HepG2 (cell line): ENCODE measurements around the gene KIF3A. TPM values are rescaled to one million over a fixed set of nuclear protein-coding genes. Genes with fewer than 3 reads are reported as not detected.

Source experiments
- ATAC-seq: fragments of 200-7000 bp; cut with Tn5 transposase; 3 replicates; pipeline ENCODE4 v1.9.1; 2020; ENCODE audit warnings: mild to moderate bottlenecking, moderate library complexity
- BruUV-seq: library from RNA; stranded (reverse); fragments of 400-500 nt; replicated peaks from 2 replicates; lab custom pipeline; 2021; lab: Mats Ljungman, UMichigan
- CTCF ChIA-PET: fragments of 300-600 bp; formaldehyde crosslinking; extraction: SDS; loops from one replicate; lab custom pipeline; 2021; ENCODE audit warnings: low total read pairs, inconsistent platforms, low intra/inter-chr PET ratio; lab: Yijun Ruan, JAX
- POLR2A ChIA-PET: fragments of 350-600 bp; sonication (Branson Sonifier 250); formaldehyde crosslinking; loops from one replicate; lab custom pipeline; 2020; ENCODE audit warnings: antibody characterized with exemption, inconsistent platforms; lab: Yijun Ruan, JAX
- DNase-seq: peaks from one replicate; pipeline ENCODE4 v3.0.0-alpha.2; 2015; ENCODE audit warnings: low spot score
- FAIRE-seq: peaks from 3 replicates; lab custom pipeline; 2011; peaks lifted over from hg19 to GRCh38; lab: Jason Lieb, UNC
- H2AFZ ChIP-seq: one replicate; pipeline ENCODE4 v1.6.1; 2011; ENCODE audit warnings: low read length, inconsistent platforms
- H3K27ac ChIP-seq: fragments of 300-600 bp; 3 replicates; pipeline ENCODE4 v1.8.0; 2011; ENCODE audit warnings: mixed run types, mild to moderate bottlenecking, mixed read lengths, low read length, inconsistent platforms; ENCODE audit not compliant: insufficient read depth; ENCODE audit errors: extremely low read length
- H3K27me3 ChIP-seq, 2 experiments: fragments of 200-600 bp in 1 of 2; 2 replicates in 1 of 2; 3 replicates in 1 of 2; pipeline versions ENCODE4 v1.6.0 to v1.8.0; 2011; ENCODE audit warnings: low read length in 2 of 2, mild to moderate bottlenecking in 2 of 2, moderate library complexity in 2 of 2, inconsistent platforms in 1 of 2; ENCODE audit not compliant: insufficient read depth in 2 of 2, control insufficient read depth in 1 of 2
- H3K36me3 ChIP-seq, 2 experiments: fragments of 200-600 bp in 1 of 2; replicated peaks in 1 of 2; 2 replicates in 1 of 2; 3 replicates in 1 of 2; pipeline versions ENCODE4 v1.5.1 to v1.8.0; 2011; ENCODE audit warnings: low read length in 2 of 2, inconsistent platforms in 1 of 2; ENCODE audit not compliant: insufficient read depth in 2 of 2, control insufficient read depth in 1 of 2
- H3K4me1 ChIP-seq: 2 replicates; pipeline ENCODE4 v1.5.1; 2012; ENCODE audit warnings: low read length, inconsistent platforms; ENCODE audit not compliant: insufficient read depth
- H3K4me2 ChIP-seq: 2 replicates; pipeline ENCODE4 v1.6.0; 2011; ENCODE audit warnings: low read depth, low read length, inconsistent platforms
- H3K4me3 ChIP-seq, 3 experiments: fragments of 200-600 bp in 1 of 3; sonication (generic), shearing (Covaris generic) in 1 of 3; replicated peaks in 1 of 3; 2 replicates each; pipeline ENCODE4 v1.5.1; 2011 to 2016; ENCODE audit warnings: low read length in 3 of 3, inconsistent platforms in 2 of 3, low read depth in 2 of 3, mild to moderate bottlenecking in 2 of 3, control low read depth in 1 of 3, mixed read lengths in 1 of 3; ENCODE audit not compliant: insufficient read depth in 1 of 3
- H3K79me2 ChIP-seq: one replicate; pipeline ENCODE4 v1.6.1; 2011; ENCODE audit warnings: low read length, inconsistent platforms; ENCODE audit not compliant: insufficient read depth
- H3K9ac ChIP-seq: 2 replicates; pipeline ENCODE4 v1.6.0; 2011; ENCODE audit warnings: mild to moderate bottlenecking, low read depth, low read length, inconsistent platforms; ENCODE audit not compliant: insufficient read depth
- H3K9me3 ChIP-seq: 2 replicates; pipeline ENCODE4 v1.5.1; 2012; ENCODE audit warnings: mild to moderate bottlenecking, low read length
- H4K20me1 ChIP-seq: 2 replicates; pipeline ENCODE4 v1.6.0; 2011; ENCODE audit warnings: inconsistent platforms, mild to moderate bottlenecking, low read length, moderate library complexity; ENCODE audit not compliant: insufficient read depth
- MTA1 ChIP-seq: sonication (generic); formaldehyde crosslinking; IDR thresholded peaks from 2 replicates; pipeline ENCODE4 v1.4.0; 2020; ENCODE audit warnings: missing genetic modification reagents, mild to moderate bottlenecking, borderline replicate concordance
- NRL ChIP-seq: sonication (generic); formaldehyde crosslinking; IDR thresholded peaks from 2 replicates; pipeline ENCODE4 v1.5.0; 2020; ENCODE audit warnings: missing genetic modification reagents, mild to moderate bottlenecking, moderate library complexity, borderline replicate concordance
- REST ChIP-seq, 2 experiments: IDR thresholded peaks; 2 replicates each; pipeline ENCODE4 v1.6.1; 2011 to 2012; ENCODE audit warnings: low read length in 2 of 2, borderline replicate concordance in 1 of 2, low read depth in 1 of 2, mild to moderate bottlenecking in 1 of 2, moderate library complexity in 1 of 2
- ZNF234 ChIP-seq: sonication (generic); formaldehyde crosslinking; conservative IDR thresholded peaks from 2 replicates; pipeline ENCODE4 v1.5.1; 2020; ENCODE audit warnings: mild to moderate bottlenecking, missing genetic modification reagents
- ZNF879 ChIP-seq: sonication (generic); formaldehyde crosslinking; IDR thresholded peaks from 2 replicates; pipeline ENCODE4 v1.8.1; 2023; ENCODE audit warnings: missing genetic modification reagents
- ZNF883 ChIP-seq: sonication (generic); formaldehyde crosslinking; IDR thresholded peaks from 2 replicates; pipeline ENCODE4 v1.5.1; 2020; ENCODE audit warnings: mild to moderate bottlenecking, missing genetic modification reagents; ENCODE audit errors: not compliant biosample characterization
- ZSCAN12 ChIP-seq: sonication (generic); formaldehyde crosslinking; IDR thresholded peaks from 2 replicates; pipeline ENCODE4 v1.9.0; 2021; ENCODE audit warnings: mild to moderate bottlenecking, missing genetic modification reagents
- WGBS: methylation state at CpG from one replicate; pipeline ENCODE4 v1.1.6; 2017; ENCODE audit warnings: low lambda C conversion rate; 5-methylcytosine and 5-hydroxymethylcytosine counted together
- in situ Hi-C: cut with HindIII; loops from 2 replicates; pipeline ENCODE4 v1.10.0; 2017; ENCODE audit warnings: low pct_unique_long_range_greater_than_20kb; ENCODE audit not compliant: extremely low pct_ligation_motif_present
- intact Hi-C: fragments of 100-400 bp; cut with micrococcal nuclease; formaldehyde crosslinking; loops from one replicate; pipeline ENCODE4 v1.10.0; 2022; ENCODE audit not compliant: unreplicated experiment
- polyA plus RNA-seq, 8 experiments: library from polyadenylated mRNA; depleted of rRNA in 3 of 8; stranded (reverse) in 7 of 8; unstranded in 1 of 8; fragments of >200 nt; fragmentation: Illumina TruSeq in 4 of 8; extraction: Trizol in 4 of 8; gene quantifications; 2 replicates each; pipeline versions ENCODE4 v1.2.1 to v1.2.3, GENCODE V29; 2011 to 2016; ENCODE audit warnings: low read depth in 4 of 8, missing spikeins in 1 of 8, mixed read lengths in 1 of 8; ENCODE audit not compliant: insufficient read depth in 1 of 8
- total RNA-seq, 5 experiments: library from RNA; depleted of rRNA; stranded (reverse); fragments of >200 nt; fragmentation: Illumina TruSeq; extraction: Trizol; gene quantifications; 2 replicates each; pipeline ENCODE4 v1.2.3, GENCODE V29; 2016; ENCODE audit warnings: low read depth in 1 of 5
- TF ChIP-seq, protein P1 (sequence below): sonication (generic); formaldehyde crosslinking; IDR thresholded peaks from 2 replicates; pipeline ENCODE4 v1.5.1; 2020; ENCODE audit warnings: mild to moderate bottlenecking, missing genetic modification reagents, borderline replicate concordance
- TF ChIP-seq, protein P2 (sequence below): sonication (generic); formaldehyde crosslinking; IDR thresholded peaks from 2 replicates; pipeline ENCODE4 v1.5.0; 2020; ENCODE audit warnings: mild to moderate bottlenecking, missing genetic modification reagents, borderline replicate concordance
- TF ChIP-seq, protein P3 (sequence below): sonication (generic); formaldehyde crosslinking; IDR thresholded peaks from 2 replicates; pipeline ENCODE4 v1.4.0; 2020; ENCODE audit warnings: missing genetic modification reagents

Gene KIF3A
- total and polyA plus RNA-seq, 2 of the 13 experiments (the other 11 are each of a cell fraction or from before 2014, with no cell fraction given): 2.3 to 8.4 TPM

- Histone ChIP-seq H3K9ac (no peak overlapping the region), H3K4me2 (no peak overlapping the region), H3K27me3 (peaks cover 3 to 29% of the 10 kb centered on the region in 2 experiments; a peak in 4 of 5 replicates), H3K27ac (no peak overlapping the region), H3K9me3 (no peaks in the 10 kb centered on the region), H3K79me2 (no peaks in the 10 kb centered on the region), H3K4me3 (no peak overlapping the region; a peak in 1 of 6 replicates), H4K20me1 (no peaks in the 10 kb centered on the region), H3K36me3 (no peaks in the 10 kb centered on the region), H3K4me1 (peaks cover 86% of the 10 kb centered on the region), H2AFZ (no peak overlapping the region)
- intact Hi-C loops: no loop called here
- in situ Hi-C loops: loop anchor here (25.0 kb wide), 1 partner anchor 277 kb away; no protein-coding TSS in a partner anchor
- 90% methylated on average over 5 of the region's 9 CpGs for WGBS
- FAIRE-seq (no peak), ATAC-seq (no peak), DNase-seq (no peak)
- ChIA-PET CTCF (no interaction called here), POLR2A (no interaction called here)
- no TSS peak for BruUV-seq
- no peak for TF ChIP-seq NRL
- TF ChIP-seq ZNF879 (CRISPR knock-in tag): no peak
- TF ChIP-seq, protein P1, sequence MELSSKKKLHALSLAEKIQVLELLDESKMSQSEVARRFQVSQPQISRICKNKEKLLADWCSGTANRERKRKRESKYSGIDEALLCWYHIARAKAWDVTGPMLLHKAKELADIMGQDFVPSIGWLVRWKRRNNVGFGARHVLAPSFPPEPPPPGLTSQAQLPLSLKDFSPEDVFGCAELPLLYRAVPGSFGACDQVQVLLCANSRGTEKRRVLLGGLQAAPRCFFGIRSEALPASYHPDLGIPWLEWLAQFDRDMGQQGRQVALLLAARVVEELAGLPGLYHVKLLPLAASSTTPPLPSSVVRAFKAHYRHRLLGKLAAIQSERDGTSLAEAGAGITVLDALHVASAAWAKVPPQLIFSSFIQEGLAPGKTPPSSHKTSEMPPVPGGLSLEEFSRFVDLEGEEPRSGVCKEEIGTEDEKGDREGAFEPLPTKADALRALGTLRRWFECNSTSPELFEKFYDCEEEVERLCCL (CRISPR knock-in tag): no peak
- TF ChIP-seq, protein P2, sequence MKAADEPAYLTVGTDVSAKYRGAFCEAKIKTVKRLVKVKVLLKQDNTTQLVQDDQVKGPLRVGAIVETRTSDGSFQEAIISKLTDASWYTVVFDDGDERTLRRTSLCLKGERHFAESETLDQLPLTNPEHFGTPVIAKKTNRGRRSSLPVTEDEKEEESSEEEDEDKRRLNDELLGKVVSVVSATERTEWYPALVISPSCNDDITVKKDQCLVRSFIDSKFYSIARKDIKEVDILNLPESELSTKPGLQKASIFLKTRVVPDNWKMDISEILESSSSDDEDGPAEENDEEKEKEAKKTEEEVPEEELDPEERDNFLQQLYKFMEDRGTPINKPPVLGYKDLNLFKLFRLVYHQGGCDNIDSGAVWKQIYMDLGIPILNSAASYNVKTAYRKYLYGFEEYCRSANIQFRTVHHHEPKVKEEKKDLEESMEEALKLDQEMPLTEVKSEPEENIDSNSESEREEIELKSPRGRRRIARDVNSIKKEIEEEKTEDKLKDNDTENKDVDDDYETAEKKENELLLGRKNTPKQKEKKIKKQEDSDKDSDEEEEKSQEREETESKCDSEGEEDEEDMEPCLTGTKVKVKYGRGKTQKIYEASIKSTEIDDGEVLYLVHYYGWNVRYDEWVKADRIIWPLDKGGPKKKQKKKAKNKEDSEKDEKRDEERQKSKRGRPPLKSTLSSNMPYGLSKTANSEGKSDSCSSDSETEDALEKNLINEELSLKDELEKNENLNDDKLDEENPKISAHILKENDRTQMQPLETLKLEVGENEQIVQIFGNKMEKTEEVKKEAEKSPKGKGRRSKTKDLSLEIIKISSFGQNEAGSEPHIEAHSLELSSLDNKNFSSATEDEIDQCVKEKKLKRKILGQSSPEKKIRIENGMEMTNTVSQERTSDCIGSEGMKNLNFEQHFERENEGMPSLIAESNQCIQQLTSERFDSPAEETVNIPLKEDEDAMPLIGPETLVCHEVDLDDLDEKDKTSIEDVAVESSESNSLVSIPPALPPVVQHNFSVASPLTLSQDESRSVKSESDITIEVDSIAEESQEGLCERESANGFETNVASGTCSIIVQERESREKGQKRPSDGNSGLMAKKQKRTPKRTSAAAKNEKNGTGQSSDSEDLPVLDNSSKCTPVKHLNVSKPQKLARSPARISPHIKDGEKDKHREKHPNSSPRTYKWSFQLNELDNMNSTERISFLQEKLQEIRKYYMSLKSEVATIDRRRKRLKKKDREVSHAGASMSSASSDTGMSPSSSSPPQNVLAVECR: no peak
- TF ChIP-seq, protein P3, sequence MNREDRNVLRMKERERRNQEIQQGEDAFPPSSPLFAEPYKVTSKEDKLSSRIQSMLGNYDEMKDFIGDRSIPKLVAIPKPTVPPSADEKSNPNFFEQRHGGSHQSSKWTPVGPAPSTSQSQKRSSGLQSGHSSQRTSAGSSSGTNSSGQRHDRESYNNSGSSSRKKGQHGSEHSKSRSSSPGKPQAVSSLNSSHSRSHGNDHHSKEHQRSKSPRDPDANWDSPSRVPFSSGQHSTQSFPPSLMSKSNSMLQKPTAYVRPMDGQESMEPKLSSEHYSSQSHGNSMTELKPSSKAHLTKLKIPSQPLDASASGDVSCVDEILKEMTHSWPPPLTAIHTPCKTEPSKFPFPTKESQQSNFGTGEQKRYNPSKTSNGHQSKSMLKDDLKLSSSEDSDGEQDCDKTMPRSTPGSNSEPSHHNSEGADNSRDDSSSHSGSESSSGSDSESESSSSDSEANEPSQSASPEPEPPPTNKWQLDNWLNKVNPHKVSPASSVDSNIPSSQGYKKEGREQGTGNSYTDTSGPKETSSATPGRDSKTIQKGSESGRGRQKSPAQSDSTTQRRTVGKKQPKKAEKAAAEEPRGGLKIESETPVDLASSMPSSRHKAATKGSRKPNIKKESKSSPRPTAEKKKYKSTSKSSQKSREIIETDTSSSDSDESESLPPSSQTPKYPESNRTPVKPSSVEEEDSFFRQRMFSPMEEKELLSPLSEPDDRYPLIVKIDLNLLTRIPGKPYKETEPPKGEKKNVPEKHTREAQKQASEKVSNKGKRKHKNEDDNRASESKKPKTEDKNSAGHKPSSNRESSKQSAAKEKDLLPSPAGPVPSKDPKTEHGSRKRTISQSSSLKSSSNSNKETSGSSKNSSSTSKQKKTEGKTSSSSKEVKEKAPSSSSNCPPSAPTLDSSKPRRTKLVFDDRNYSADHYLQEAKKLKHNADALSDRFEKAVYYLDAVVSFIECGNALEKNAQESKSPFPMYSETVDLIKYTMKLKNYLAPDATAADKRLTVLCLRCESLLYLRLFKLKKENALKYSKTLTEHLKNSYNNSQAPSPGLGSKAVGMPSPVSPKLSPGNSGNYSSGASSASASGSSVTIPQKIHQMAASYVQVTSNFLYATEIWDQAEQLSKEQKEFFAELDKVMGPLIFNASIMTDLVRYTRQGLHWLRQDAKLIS (CRISPR knock-in tag): no peak
- no peak for TF ChIP-seq ZNF883 (CRISPR knock-in tag)
- TF ChIP-seq MTA1 (CRISPR knock-in tag): no peak
- TF ChIP-seq ZNF234 (CRISPR knock-in tag): no peak
- no peak for TF ChIP-seq ZSCAN12 (CRISPR knock-in tag)
- TF ChIP-seq REST (IDR thresholded peaks at IDR 0.05; ENCODE audit: borderline replicate concordance in 1 of 2, low read depth in 1 of 2, low read length in 2 of 2): no peak
These were observed 72.6 kb downstream of the KIF3A start for GRCh38 chr5:132664696-132665209.
